WTC11 (cell line): ENCODE data around the gene KLK12. TPM values are rescaled to one million over a fixed set of nuclear protein-coding genes. Genes with fewer than 3 reads are reported as not detected.
A peak's percentile ranks its signal among the peaks of the same experiment; 100 is the strongest.

ENCODE experiments used
- ATAC-seq: fragments of 200-7000 bp; cut with Tn5 transposase; 2 replicates; pipeline ENCODE4 v1.10.0; 2021; ENCODE audit warnings: mild to moderate bottlenecking, moderate library complexity
- CTCF ChIA-PET: fragments of 300-600 bp; sonication (Branson Sonifier 250); formaldehyde crosslinking; loops from one replicate; lab custom pipeline; 2021; ENCODE audit warnings: antibody characterized with exemption; lab: Charles Lee
- POLR2A ChIA-PET: fragments of 350-600 bp; sonication (Branson Sonifier 250); formaldehyde crosslinking; loops from one replicate; lab custom pipeline; 2021; ENCODE audit warnings: antibody characterized with exemption; lab: Charles Lee
- DNase-seq: peaks from one replicate; pipeline ENCODE4 v3.0.0; 2021; ENCODE audit warnings: low spot score
- H3K27ac Mint-ChIP-seq: 2 replicates; pipeline ENCODE4 v1.8.0; 2021; ENCODE audit warnings: mixed read lengths
- H3K27me3 Mint-ChIP-seq: 2 replicates; pipeline ENCODE4 v1.8.0; 2021; ENCODE audit warnings: low read depth, mild to moderate bottlenecking, moderate library complexity, mixed read lengths
- H3K36me3 Mint-ChIP-seq: 2 replicates; pipeline ENCODE4 v1.8.0; 2021; ENCODE audit warnings: mixed read lengths
- H3K4me1 Mint-ChIP-seq: 2 replicates; pipeline ENCODE4 v1.8.0; 2022; ENCODE audit warnings: mixed read lengths
- H3K4me3 Mint-ChIP-seq: 2 replicates; pipeline ENCODE4 v1.8.0; 2021; ENCODE audit warnings: mild to moderate bottlenecking, moderate library complexity, mixed read lengths
- H3K9me3 Mint-ChIP-seq: 2 replicates; pipeline ENCODE4 v1.8.0; 2021; ENCODE audit warnings: mixed read lengths
- ATF2 ChIP-seq: sonication (generic); formaldehyde crosslinking; IDR thresholded peaks from 2 replicates; pipeline ENCODE4 v1.8.1; 2022; ENCODE audit warnings: low read depth, missing genetic modification reagents, borderline replicate concordance
- CREB1 ChIP-seq: sonication (generic); formaldehyde crosslinking; IDR thresholded peaks from 2 replicates; pipeline ENCODE4 v1.8.0; 2023; ENCODE audit warnings: mild to moderate bottlenecking, missing genetic modification reagents
- ELF4 ChIP-seq: sonication (generic); formaldehyde crosslinking; IDR thresholded peaks from 2 replicates; pipeline ENCODE4 v1.8.1; 2022; ENCODE audit warnings: low read depth, mild to moderate bottlenecking, moderate library complexity, missing genetic modification reagents
- HMGA2 ChIP-seq: fragments of 250-450 bp; sonication (Bioruptor Pico); IDR thresholded peaks from 2 replicates; pipeline ENCODE4 v1.4.0; 2021; ENCODE audit warnings: mild to moderate bottlenecking, moderate library complexity
- HMGXB4 ChIP-seq: sonication (generic); formaldehyde crosslinking; IDR thresholded peaks from 2 replicates; pipeline ENCODE4 v1.8.1; 2023; ENCODE audit warnings: mild to moderate bottlenecking, moderate library complexity, missing genetic modification reagents
- JAZF1 ChIP-seq: fragments of 250-450 bp; sonication (Bioruptor Pico); IDR thresholded peaks from 2 replicates; pipeline ENCODE4 v1.9.0; 2021; ENCODE audit warnings: moderate library complexity, mild to moderate bottlenecking, inconsistent platforms
- KAT7 ChIP-seq: sonication (generic); formaldehyde crosslinking; IDR thresholded peaks from 2 replicates; pipeline ENCODE4 v1.8.1; 2023; ENCODE audit warnings: missing genetic modification reagents, mild to moderate bottlenecking, borderline replicate concordance
- PRDM15 ChIP-seq: sonication (generic); formaldehyde crosslinking; IDR thresholded peaks from 2 replicates; pipeline ENCODE4 v1.8.0; 2022; ENCODE audit warnings: missing genetic modification reagents
- PRRX2 ChIP-seq: fragments of 250-450 bp; sonication (Bioruptor Pico); IDR thresholded peaks from 2 replicates; pipeline ENCODE4 v1.8.0; 2021; ENCODE audit warnings: mild to moderate bottlenecking
- TP53 ChIP-seq: sonication (generic); formaldehyde crosslinking; IDR thresholded peaks from 2 replicates; pipeline ENCODE4 v1.8.1; 2023; ENCODE audit warnings: mild to moderate bottlenecking, missing genetic modification reagents
- ZNF138 ChIP-seq: sonication (generic); formaldehyde crosslinking; conservative IDR thresholded peaks from 2 replicates; pipeline ENCODE4 v1.8.1; 2022; ENCODE audit warnings: mild to moderate bottlenecking, moderate library complexity, missing genetic modification reagents
- ZNF317 ChIP-seq: sonication (generic); formaldehyde crosslinking; IDR thresholded peaks from 2 replicates; pipeline ENCODE4 v1.8.1; 2023; ENCODE audit warnings: low read depth, mild to moderate bottlenecking, moderate library complexity, missing genetic modification reagents, borderline replicate concordance
- ZNF396 ChIP-seq: fragments of 250-450 bp; sonication (Bioruptor Pico); IDR thresholded peaks from 2 replicates; pipeline ENCODE4 v1.8.0; 2021; ENCODE audit warnings: mild to moderate bottlenecking, moderate library complexity, borderline replicate concordance
- ZNF512 ChIP-seq: sonication (generic); formaldehyde crosslinking; IDR thresholded peaks from 2 replicates; pipeline ENCODE4 v1.8.1; 2022; ENCODE audit warnings: missing genetic modification reagents, borderline replicate concordance
- ZNF671 ChIP-seq: fragments of 250-450 bp; sonication (Bioruptor Pico); IDR thresholded peaks from 2 replicates; pipeline ENCODE4 v1.8.0; 2021; ENCODE audit warnings: mild to moderate bottlenecking
- total RNA-seq: library from RNA; stranded (reverse); gene quantifications from 3 replicates; pipeline ENCODE4 v1.2.3, GENCODE V29; 2021

KLK12 gene
- total RNA-seq, 1 experiment from 2014 or later, result not detected

- TF ChIP-seq PRDM15 (CRISPR knock-in tag) (no peak), ATF2 (CRISPR knock-in tag) (no peak), ELF4 (no peak), ZNF396 (no peak)
Measured at GRCh38 chr19:51063664-51064063, 28.9 kb upstream of the KLK12 start (continued).

GRCh38 chr19:51060973-51061372, 26.2 kb upstream of the KLK12 start:
- DNase-seq (no peak), ATAC-seq (no peak)
- ChIA-PET CTCF (no interaction called here), POLR2A (no interaction called here)
- peaks cover 10% of the 10 kb centered on the region for H3K9me3 Mint-ChIP-seq
- H3K4me3 Mint-ChIP-seq, result no peak overlapping the region
- H3K4me1 Mint-ChIP-seq, result peaks cover 5% of the 10 kb centered on the region
- H3K27me3 Mint-ChIP-seq, result peaks cover 8% of the 10 kb centered on the region
- no peak overlapping the region for H3K27ac Mint-ChIP-seq
- TF ChIP-seq ZNF671 (CRISPR knock-in tag) (no peak), CREB1 (CRISPR knock-in tag) (no peak)
- no peaks in the 10 kb centered on the region for H3K36me3 Mint-ChIP-seq

GRCh38 chr19:51060336-51060735, 25.5 kb upstream of the KLK12 start:
- DNase-seq, result no peak

GRCh38 chr19:51059715-51060114, 24.9 kb upstream of the KLK12 start:
- DNase-seq, result no peak
- no peak for TF ChIP-seq CREB1 (CRISPR knock-in tag)
- no peak for TF ChIP-seq ZNF396
- TF ChIP-seq ZNF138 (CRISPR knock-in tag), result no peak
- no peak for TF ChIP-seq KAT7 (CRISPR knock-in tag)
- TF ChIP-seq HMGA2 (CRISPR knock-in tag), result peak; percentile 74
- no peak for TF ChIP-seq HMGXB4 (CRISPR knock-in tag)
- no peak for TF ChIP-seq JAZF1 (CRISPR knock-in tag)
- H3K9me3 Mint-ChIP-seq, result peaks cover 10% of the 10 kb centered on the region

More at GRCh38 chr19:51060336-51060735, 25.5 kb upstream of the KLK12 start:
- H3K27me3 Mint-ChIP-seq, result peaks cover 10% of the 10 kb centered on the region
- TF ChIP-seq TP53 (CRISPR knock-in tag), result no peak
- no peak for TF ChIP-seq ZNF512 (CRISPR knock-in tag)
- TF ChIP-seq PRRX2 (CRISPR knock-in tag), result no peak
- TF ChIP-seq ZNF317 (CRISPR knock-in tag), result no peak
- TF ChIP-seq, all 79 proteins: peak for 0
- no peak overlapping the region for H3K4me3 Mint-ChIP-seq
- CTCF ChIA-PET, result no interaction called here
- POLR2A ChIA-PET, result no interaction called here
- H3K9me3 Mint-ChIP-seq, result peaks cover 10% of the 10 kb centered on the region
- no peaks in the 10 kb centered on the region for H3K36me3 Mint-ChIP-seq
- peaks cover 2% of the 10 kb centered on the region; the same call in 1 of the 2 replicates for H3K4me1 Mint-ChIP-seq
- no peak for ATAC-seq
- H3K27ac Mint-ChIP-seq, result no peak overlapping the region

More at GRCh38 chr19:51059715-51060114, 24.9 kb upstream of the KLK12 start:
- ChIA-PET CTCF (no interaction called here), POLR2A (no interaction called here)
- no peak overlapping the region for H3K4me3 Mint-ChIP-seq
- H3K36me3 Mint-ChIP-seq, result no peaks in the 10 kb centered on the region
- no peak overlapping the region for H3K27ac Mint-ChIP-seq
- ATAC-seq, result no peak
- peaks cover 10% of the 10 kb centered on the region for H3K27me3 Mint-ChIP-seq
- no peaks in the 10 kb centered on the region; the same call in 1 of the 2 replicates for H3K4me1 Mint-ChIP-seq
